GM10266 (cell line): ENCODE data around the gene RAB12.

Experiments used
- DNase-seq: peaks from one replicate; pipeline ENCODE4 v3.0.0; 2012; ENCODE audit errors: extremely low spot score
- TF ChIP-seq, protein P1 (sequence below): IDR thresholded peaks from 2 replicates; pipeline ENCODE4 v1.5.1; 2012; ENCODE audit warnings: mild to moderate bottlenecking, low read depth; ENCODE audit not compliant: control insufficient read depth, insufficient read depth; ENCODE audit errors: missing control alignments

RAB12 gene

GRCh38 chr18:8605974-8606373, 3.3 kb upstream of the RAB12 start:
- no peak for DNase-seq
- TF ChIP-seq, protein P1, sequence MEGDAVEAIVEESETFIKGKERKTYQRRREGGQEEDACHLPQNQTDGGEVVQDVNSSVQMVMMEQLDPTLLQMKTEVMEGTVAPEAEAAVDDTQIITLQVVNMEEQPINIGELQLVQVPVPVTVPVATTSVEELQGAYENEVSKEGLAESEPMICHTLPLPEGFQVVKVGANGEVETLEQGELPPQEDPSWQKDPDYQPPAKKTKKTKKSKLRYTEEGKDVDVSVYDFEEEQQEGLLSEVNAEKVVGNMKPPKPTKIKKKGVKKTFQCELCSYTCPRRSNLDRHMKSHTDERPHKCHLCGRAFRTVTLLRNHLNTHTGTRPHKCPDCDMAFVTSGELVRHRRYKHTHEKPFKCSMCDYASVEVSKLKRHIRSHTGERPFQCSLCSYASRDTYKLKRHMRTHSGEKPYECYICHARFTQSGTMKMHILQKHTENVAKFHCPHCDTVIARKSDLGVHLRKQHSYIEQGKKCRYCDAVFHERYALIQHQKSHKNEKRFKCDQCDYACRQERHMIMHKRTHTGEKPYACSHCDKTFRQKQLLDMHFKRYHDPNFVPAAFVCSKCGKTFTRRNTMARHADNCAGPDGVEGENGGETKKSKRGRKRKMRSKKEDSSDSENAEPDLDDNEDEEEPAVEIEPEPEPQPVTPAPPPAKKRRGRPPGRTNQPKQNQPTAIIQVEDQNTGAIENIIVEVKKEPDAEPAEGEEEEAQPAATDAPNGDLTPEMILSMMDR = no peak

DNA sequence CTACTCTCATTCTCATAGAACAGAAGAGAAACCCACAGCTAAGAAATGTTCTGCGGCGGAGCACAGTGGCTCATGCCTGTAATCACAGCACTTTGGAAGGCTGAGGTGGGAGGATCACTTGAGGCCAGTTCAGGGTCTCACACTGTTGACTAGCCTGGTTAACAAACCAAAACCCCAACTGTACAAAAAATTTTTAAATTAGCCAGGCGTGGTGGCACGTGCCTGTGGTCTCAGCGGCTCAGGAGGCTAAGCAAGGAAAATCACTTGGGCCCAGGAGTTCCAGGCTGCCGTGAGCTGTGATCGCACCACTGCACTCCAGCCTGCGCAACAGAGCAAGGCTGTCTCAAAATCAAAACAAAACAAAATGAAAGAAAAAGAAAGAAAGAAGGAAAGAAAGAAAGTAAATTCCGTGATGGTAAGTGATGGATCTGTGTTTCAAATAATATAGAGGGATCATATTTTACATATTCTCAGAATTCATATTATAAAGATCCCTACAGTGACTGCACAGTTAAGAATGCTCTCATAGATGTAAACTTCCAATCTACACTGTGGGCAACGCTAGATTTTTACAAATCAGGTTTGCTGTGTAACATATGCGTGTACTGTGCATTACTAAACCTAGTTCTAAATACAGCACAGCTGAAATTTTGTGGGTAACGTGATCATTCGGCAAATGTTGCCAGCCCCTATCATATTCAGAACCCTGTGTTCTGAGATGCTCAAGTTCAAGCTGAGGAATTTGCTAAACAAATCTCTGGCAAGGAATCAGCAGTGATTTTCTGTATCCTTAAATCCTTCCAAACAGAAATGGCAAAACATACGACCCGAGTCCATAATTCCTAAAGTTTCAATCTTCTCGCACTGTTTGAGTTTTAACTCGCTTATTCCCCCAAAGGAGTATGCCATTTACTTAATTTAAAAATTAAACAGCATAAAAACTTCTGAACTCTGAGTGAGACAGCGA, 1.2 kb upstream of the RAB12 start:
- DNase-seq = no peak
- TF ChIP-seq, protein P1 = peak; percentile 17

DNA sequence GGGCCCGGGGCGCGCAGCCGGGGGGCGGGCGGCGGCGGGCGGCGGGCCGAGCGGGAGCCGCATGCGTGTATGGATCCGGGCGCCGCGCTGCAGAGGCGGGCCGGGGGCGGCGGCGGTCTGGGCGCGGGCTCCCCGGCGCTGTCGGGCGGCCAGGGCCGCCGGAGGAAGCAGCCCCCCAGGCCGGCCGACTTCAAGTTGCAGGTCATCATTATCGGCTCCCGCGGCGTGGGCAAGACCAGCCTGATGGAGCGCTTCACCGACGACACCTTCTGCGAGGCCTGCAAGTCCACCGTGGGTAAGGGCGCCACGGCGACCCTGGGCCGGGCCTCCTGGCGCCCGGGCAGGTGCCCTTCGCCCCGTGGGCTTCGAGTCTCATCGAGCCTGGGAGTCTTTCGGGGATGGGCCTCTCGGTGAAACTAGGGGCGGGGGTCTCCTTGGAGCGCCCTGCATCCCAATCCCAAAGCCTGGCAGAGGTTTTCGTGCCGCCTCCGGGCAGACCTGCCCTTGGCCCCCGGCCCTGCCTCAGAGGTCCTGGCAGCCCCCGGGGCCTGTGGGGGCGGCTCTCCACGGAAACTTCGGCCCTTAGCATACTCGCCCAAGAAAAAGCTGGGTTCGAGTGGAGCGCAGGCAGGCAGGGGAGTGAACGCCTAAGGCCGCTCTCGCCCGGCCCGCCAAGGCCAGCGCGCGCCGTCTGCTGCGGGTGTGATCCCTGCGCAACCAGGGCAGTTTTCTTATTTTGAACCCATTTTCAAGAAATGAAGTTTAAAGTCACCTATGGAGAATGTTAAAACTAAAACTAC, 622 bp downstream of the RAB12 start:
- no peak for DNase-seq

DNA sequence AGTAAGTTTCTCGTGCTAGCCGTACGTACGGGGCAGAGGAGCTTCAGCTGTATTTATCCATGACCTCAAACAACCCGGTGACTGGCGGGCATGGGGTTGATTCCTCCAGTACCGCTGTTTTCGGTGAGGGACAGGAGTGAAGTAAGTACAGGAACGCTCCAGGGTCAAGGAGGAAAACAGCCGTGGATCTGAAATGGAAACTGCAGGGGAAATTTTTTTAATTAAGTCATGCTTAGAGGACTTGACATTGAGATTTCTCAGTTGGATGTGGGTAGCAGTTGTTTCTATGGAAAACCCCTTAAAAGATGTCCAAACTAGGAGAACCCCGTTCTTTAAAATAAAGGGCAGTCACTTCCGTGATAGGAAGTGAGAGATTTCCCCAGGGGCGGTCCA, 1.2 kb downstream of the RAB12 start:
- TF ChIP-seq, protein P1 = no peak
- DNase-seq = no peak

More for the DNA sequence above, 622 bp downstream of the RAB12 start:
- TF ChIP-seq, protein P1 = no peak

- TF ChIP-seq, protein P1 = no peak
Observed at GRCh38 chr18:8611916-8612576, 2.8 kb downstream of the RAB12 start.

GRCh38 chr18:8614875-8615274, 5.6 kb downstream of the RAB12 start:
- DNase-seq = no peak
- TF ChIP-seq, protein P1 = no peak

More at GRCh38 chr18:8611916-8612576, 2.8 kb downstream of the RAB12 start:
- no peak for DNase-seq
